Activated CD4-positive, alpha-beta memory T cell treated with anti-CD3 and anti-CD28 coated beads for 36 hours (primary cell): Measurements from ENCODE around the gene GPR146. TPM values are rescaled to one million over a fixed set of nuclear protein-coding genes. Genes with fewer than 3 reads are reported as not detected.

Source experiments
- CTCF ChIA-PET: fragments of 350-600 bp; sonication (Branson Sonifier 250); formaldehyde crosslinking; loops from one replicate; lab custom pipeline; 2021; ENCODE audit warnings: antibody characterized with exemption, inconsistent platforms; lab: Charles Lee
- POLR2A ChIA-PET: fragments of 350-600 bp; sonication (Branson Sonifier 250); formaldehyde crosslinking; loops from one replicate; lab custom pipeline; 2021; ENCODE audit warnings: antibody characterized with exemption; lab: Charles Lee
- DNase-seq: peaks from one replicate; pipeline ENCODE4 v3.0.0-alpha.2; 2020
- H3K27ac Mint-ChIP-seq: one replicate; pipeline ENCODE4 v1.8.0; 2021; ENCODE audit warnings: mixed read lengths
- H3K27me3 Mint-ChIP-seq: one replicate; pipeline ENCODE4 v1.8.0; 2021; ENCODE audit warnings: mixed read lengths
- H3K36me3 Mint-ChIP-seq: one replicate; pipeline ENCODE4 v1.8.0; 2021; ENCODE audit warnings: mixed read lengths
- H3K4me1 Mint-ChIP-seq: one replicate; pipeline ENCODE4 v1.8.0; 2021; ENCODE audit warnings: low read depth, mixed read lengths
- H3K4me3 Mint-ChIP-seq: one replicate; pipeline ENCODE4 v1.8.0; 2021; ENCODE audit warnings: mild to moderate bottlenecking, mixed read lengths
- H3K9me3 Mint-ChIP-seq: one replicate; pipeline ENCODE4 v1.8.0; 2021; ENCODE audit warnings: mixed read lengths
- intact Hi-C: fragments of 100-400 bp; cut with micrococcal nuclease; formaldehyde crosslinking; loops from one replicate; pipeline ENCODE4 v1.15.1; 2023
- total RNA-seq, 2 experiments: library from RNA; stranded (reverse); gene quantifications; one replicate each; pipeline ENCODE4 v1.2.3, GENCODE V29; 2021

Gene GPR146
- total RNA-seq, 2 experiments from 2014 or later, result 1.6 to 2.1 TPM

GRCh38 chr7:1013581-1013980 is 30.8 kb upstream of the GPR146 start:
- ChIA-PET CTCF (interaction anchor here (1.4 to 2.5 kb wide), 2 partner anchors 20 to 52 kb away, joined by 6 to 12 read pairs; no protein-coding TSS in a partner anchor), POLR2A (no interaction called here)
- no peaks in the 10 kb centered on the region for H3K9me3 Mint-ChIP-seq
- no peaks in the 10 kb centered on the region for H3K27me3 Mint-ChIP-seq
- intact Hi-C loops, result no loop called here
- no peak overlapping the region for H3K27ac Mint-ChIP-seq
- peaks cover 12% of the 10 kb centered on the region for H3K4me1 Mint-ChIP-seq
- DNase-seq, result no peak
- H3K4me3 Mint-ChIP-seq, result no peak overlapping the region
- H3K36me3 Mint-ChIP-seq, result peaks cover 9% of the 10 kb centered on the region

DNA sequence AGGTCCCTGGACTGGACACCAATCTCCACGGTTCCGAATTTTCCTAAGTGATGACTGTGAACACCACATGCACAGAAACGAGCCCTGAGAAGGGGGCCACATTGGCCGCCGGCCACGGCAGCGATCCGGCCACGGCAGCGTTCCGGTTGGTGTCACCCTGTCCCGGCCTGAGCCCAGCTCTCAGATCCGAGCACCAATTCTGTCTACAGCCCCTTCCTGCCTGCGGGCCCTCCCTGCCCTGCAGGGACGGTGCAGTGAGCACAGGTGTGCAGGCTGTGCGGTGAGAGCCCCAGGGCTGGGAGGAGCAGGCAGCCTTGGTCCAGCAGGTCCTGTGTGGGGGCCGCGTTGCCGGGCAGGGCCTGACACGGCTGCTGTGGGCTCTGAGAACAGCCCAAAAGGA is 29.7 kb upstream of the GPR146 start:
- H3K27me3 Mint-ChIP-seq, result no peaks in the 10 kb centered on the region
- no peak overlapping the region for H3K4me3 Mint-ChIP-seq
- no peak for DNase-seq
- H3K27ac Mint-ChIP-seq, result no peak overlapping the region
- no peaks in the 10 kb centered on the region for H3K9me3 Mint-ChIP-seq
- peaks cover 4% of the 10 kb centered on the region for H3K36me3 Mint-ChIP-seq
- H3K4me1 Mint-ChIP-seq, result peaks cover 13% of the 10 kb centered on the region
- intact Hi-C loops, result no loop called here
- ChIA-PET POLR2A (no interaction called here), CTCF (interaction anchor here (0.7 kb wide), 1 partner anchor 22 kb away, joined by 3 read pairs; no protein-coding TSS in a partner anchor)

- Mint-ChIP-seq H3K27ac (no peak overlapping the region), H3K4me3 (no peak overlapping the region), H3K27me3 (no peaks in the 10 kb centered on the region), H3K9me3 (no peaks in the 10 kb centered on the region), H3K36me3 (peaks cover 4% of the 10 kb centered on the region), H3K4me1 (peaks cover 13% of the 10 kb centered on the region)
- ChIA-PET POLR2A (no interaction called here), CTCF (no interaction called here)
- DNase-seq, result no peak
- intact Hi-C loops, result no loop called here
These were observed 28.9 kb upstream of the GPR146 start for GRCh38 chr7:1015196-1016121.

DNA sequence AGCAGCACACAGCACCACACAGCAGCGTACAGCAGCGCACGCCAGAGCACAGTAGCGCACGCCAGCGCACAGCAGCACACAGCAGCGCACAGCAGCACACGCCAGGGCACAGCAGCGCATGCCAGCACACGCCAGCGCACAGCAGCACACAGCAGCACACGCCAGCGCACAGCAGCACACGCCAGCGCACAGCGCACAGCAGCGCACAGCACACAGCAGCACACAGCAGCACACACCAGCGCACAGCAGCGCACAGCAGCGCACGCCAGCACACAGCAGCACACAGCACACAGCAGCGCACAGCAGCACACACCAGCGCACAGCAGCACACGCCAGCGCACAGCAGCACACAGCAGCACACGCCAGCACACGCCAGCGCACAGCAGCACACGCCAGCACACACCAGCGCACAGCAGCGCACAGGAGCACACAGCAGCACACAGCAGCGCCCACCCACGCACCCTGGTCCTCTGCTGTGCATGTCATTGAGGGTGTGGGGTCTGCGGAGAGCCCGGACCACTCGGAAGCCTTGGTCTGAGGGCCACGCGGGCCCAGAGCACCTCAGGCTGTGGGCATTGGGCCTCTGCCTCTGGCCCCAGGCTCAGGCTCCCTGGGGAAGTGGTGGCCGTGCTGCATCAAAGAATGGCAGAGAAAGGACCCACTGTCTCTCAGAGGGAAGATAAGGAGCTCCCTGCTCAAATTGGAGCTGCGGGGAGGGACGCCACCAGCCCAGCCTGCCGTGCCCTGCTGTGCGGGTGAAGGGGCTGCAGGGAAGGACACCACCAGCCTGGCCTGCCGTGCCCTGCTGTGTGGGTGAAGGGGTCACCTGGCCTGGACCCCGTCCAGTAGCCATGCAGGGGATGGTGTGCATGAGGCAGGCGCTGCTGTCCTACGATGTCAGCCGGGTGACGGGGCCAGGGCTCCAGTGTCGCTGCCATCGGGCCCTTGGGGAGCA is 27.5 kb upstream of the GPR146 start:
- DNase-seq, result no peak
- CTCF ChIA-PET, result interaction anchor here (2.4 kb wide), 1 partner anchor 24 kb away, joined by 6 read pairs; no protein-coding TSS in a partner anchor
- peaks cover 5% of the 10 kb centered on the region for H3K9me3 Mint-ChIP-seq
- H3K4me3 Mint-ChIP-seq, result no peak overlapping the region
- peaks cover 10% of the 10 kb centered on the region for H3K36me3 Mint-ChIP-seq
- intact Hi-C loops, result no loop called here
- no peaks in the 10 kb centered on the region for H3K27me3 Mint-ChIP-seq
- peaks cover 8% of the 10 kb centered on the region for H3K4me1 Mint-ChIP-seq
- H3K27ac Mint-ChIP-seq, result no peak overlapping the region
- POLR2A ChIA-PET, result no interaction called here

DNA sequence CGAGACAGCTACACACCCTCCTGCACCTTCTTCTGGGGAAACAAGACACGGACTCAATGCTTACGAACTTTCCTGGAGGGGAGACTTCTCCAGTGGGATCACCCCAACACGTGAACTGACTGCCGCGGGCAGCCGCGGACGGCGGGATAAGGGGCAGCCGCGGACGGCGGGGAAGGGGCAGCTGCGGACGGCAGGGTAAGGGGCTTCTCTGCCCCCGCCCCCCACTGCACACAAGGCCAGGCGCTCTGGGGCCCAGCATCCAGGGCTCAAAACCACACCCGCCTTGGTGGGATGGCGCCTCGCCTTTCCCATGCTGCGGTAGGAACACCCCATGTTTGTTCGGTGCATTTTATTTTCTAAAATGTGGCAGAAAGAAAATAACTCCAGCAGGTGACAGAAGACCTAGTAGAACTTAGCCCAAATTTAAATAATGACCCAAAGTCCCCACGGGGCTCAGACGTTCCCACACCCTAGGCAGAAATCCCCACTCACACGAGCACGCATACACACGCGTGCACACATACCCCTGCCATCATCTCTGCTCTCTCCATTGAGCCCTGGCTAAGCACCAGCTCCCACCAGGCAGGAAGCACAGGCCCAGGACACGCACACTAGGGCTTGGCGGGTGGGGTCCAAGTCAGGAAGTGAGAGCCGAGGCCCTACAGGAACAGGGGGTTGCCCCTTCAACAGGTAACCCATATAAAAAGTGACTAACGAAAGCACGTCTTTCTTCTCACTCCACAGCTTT is 26.6 kb upstream of the GPR146 start:
- no peaks in the 10 kb centered on the region for H3K27me3 Mint-ChIP-seq
- H3K36me3 Mint-ChIP-seq, result peaks cover 17% of the 10 kb centered on the region
- no peak overlapping the region for H3K4me3 Mint-ChIP-seq
- peaks cover 8% of the 10 kb centered on the region for H3K4me1 Mint-ChIP-seq
- intact Hi-C loops, result no loop called here
- ChIA-PET POLR2A (interaction anchor here (0.6 kb wide), 1 partner anchor 40 kb away, joined by 3 read pairs; no protein-coding TSS in a partner anchor), CTCF (interaction anchor here (2.4 kb wide), 1 partner anchor 25 kb away, joined by 6 read pairs; no protein-coding TSS in a partner anchor)
- no peak overlapping the region for H3K27ac Mint-ChIP-seq
- peaks cover 9% of the 10 kb centered on the region for H3K9me3 Mint-ChIP-seq
- DNase-seq, result no peak

- Mint-ChIP-seq H3K36me3 (peaks cover 20% of the 10 kb centered on the region), H3K4me1 (peaks cover 8% of the 10 kb centered on the region), H3K9me3 (peaks cover 9% of the 10 kb centered on the region), H3K4me3 (no peak overlapping the region), H3K27me3 (no peaks in the 10 kb centered on the region), H3K27ac (no peak overlapping the region)
- intact Hi-C loops, result no loop called here
- CTCF ChIA-PET, result interaction anchor here (0.7 to 3.6 kb wide), 3 partner anchors 25 to 47 kb away, joined by 3 to 14 read pairs (median 6); no protein-coding TSS in a partner anchor
- DNase-seq, result no peak
- POLR2A ChIA-PET, result no interaction called here
These were observed 26.0 kb upstream of the GPR146 start for GRCh38 chr7:1018334-1018695.

DNA sequence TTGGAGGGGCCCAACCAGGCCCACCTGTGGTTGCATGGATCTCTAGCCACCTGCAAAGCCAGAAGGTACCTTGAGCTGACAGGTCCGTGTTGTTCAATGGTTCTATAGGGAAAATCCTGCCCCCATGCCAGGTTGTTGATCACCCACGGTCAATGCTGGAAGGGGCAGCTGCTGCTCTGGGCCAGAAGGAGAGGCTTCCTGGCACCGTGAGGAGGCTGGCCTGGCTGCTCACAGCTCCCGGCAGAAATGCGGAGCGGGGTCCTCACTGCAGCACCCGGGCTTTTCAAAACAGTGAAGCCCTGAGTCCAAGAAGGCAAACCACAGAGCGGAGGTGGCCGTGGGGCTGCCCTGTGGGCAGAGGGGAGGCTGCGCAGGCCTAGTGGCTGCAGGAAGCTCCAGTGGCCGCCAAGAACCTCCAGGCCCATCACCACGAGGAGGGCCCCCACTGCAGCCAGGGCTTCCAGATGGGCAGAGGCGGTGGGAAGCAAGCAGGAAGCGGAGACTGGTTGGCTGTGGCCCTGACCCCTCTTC is 25.0 kb upstream of the GPR146 start:
- Mint-ChIP-seq H3K27ac (no peak overlapping the region), H3K4me3 (no peak overlapping the region), H3K36me3 (peaks cover 23% of the 10 kb centered on the region), H3K27me3 (no peaks in the 10 kb centered on the region), H3K4me1 (peaks cover 8% of the 10 kb centered on the region), H3K9me3 (peaks cover 9% of the 10 kb centered on the region)
- CTCF ChIA-PET, result interaction anchor here (2.4 to 3.6 kb wide), 2 partner anchors 26 to 46 kb away, joined by 6 to 14 read pairs; no protein-coding TSS in a partner anchor
- DNase-seq, result no peak
- intact Hi-C loops, result no loop called here
- POLR2A ChIA-PET, result no interaction called here

- intact Hi-C loops, result no loop called here
- Mint-ChIP-seq H3K27ac (no peak overlapping the region), H3K36me3 (peaks cover 23% of the 10 kb centered on the region), H3K9me3 (peaks cover 9% of the 10 kb centered on the region), H3K27me3 (no peaks in the 10 kb centered on the region), H3K4me1 (peaks cover 8% of the 10 kb centered on the region), H3K4me3 (no peak overlapping the region)
- POLR2A ChIA-PET, result no interaction called here
- CTCF ChIA-PET, result interaction anchor here (0.6 to 3.6 kb wide), 3 partner anchors 27 to 145 kb away, joined by 3 to 15 read pairs (median 14); no protein-coding TSS in a partner anchor
- no peak for DNase-seq
These were observed 24.3 kb upstream of the GPR146 start for GRCh38 chr7:1019789-1020610.

- intact Hi-C loops, result no loop called here
- POLR2A ChIA-PET, result no interaction called here
- DNase-seq, result no peak
- Mint-ChIP-seq H3K4me3 (no peak overlapping the region), H3K4me1 (peaks cover 8% of the 10 kb centered on the region), H3K27me3 (no peaks in the 10 kb centered on the region), H3K27ac (no peak overlapping the region), H3K36me3 (peaks cover 23% of the 10 kb centered on the region), H3K9me3 (peaks cover 9% of the 10 kb centered on the region)
- CTCF ChIA-PET, result interaction anchor here (0.6 to 3.6 kb wide), 3 partner anchors 28 to 144 kb away, joined by 3 to 15 read pairs (median 14); no protein-coding TSS in a partner anchor
These were observed 23.5 kb upstream of the GPR146 start for GRCh38 chr7:1020849-1021251.

DNA sequence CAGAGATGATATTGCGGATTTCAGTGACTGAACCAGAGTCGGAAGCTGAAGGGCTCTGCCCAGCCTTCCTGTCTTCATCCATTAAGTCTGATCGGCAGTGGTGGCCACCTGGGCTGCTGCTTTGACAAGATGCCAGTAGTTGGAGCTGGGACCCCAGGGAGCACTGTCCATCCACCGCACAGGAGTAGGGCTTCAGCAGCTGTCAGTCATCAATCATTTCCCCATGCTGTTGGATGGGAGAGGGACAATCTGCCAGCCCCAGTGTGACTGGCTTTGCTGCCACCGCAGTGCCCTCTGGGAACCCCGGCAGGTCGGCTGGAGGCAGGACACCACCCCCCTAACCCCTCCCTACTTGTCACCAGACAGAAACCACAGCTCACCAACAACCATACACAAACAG is 23.0 kb upstream of the GPR146 start:
- no peak for DNase-seq
- intact Hi-C loops, result no loop called here
- ChIA-PET CTCF (interaction anchor here (2.7 to 3.6 kb wide), 2 partner anchors 28 to 44 kb away, joined by 14 to 15 read pairs; no protein-coding TSS in a partner anchor), POLR2A (no interaction called here)
- Mint-ChIP-seq H3K27me3 (no peaks in the 10 kb centered on the region), H3K9me3 (peaks cover 9% of the 10 kb centered on the region), H3K27ac (no peak overlapping the region), H3K4me3 (no peak overlapping the region), H3K4me1 (peaks cover 11% of the 10 kb centered on the region), H3K36me3 (peaks cover 23% of the 10 kb centered on the region)
